Right atrium auricular region (tissue), 2 donors: Measurements from ENCODE around the gene GALNT7. TPM values are rescaled to one million over a fixed set of nuclear protein-coding genes. Genes with fewer than 3 reads are reported as not detected.

Experiments used
- DNase-seq: peaks from one replicate; pipeline ENCODE4 v3.0.0-alpha.2; 2019; ENCODE audit warnings: low spot score
- H3K27ac ChIP-seq, 2 donors: fragments of 200-600 bp; sonication (generic); 1 replicate in 1 of 2; 2 replicates in 1 of 2; pipeline ENCODE4 v1.5.1; 2016 to 2019
- H3K27me3 ChIP-seq, 2 donors: fragments of 200-600 bp; sonication (generic); one replicate each; pipeline versions ENCODE4 v1.5.1 to v1.6.0; 2017 to 2019
- H3K36me3 ChIP-seq: fragments of 200-600 bp; sonication (generic); one replicate; pipeline ENCODE4 v1.5.1; 2016
- H3K4me1 ChIP-seq, 2 donors: fragments of 200-600 bp; sonication (generic); one replicate each; pipeline versions ENCODE4 v1.5.1 to v1.6.0; 2017 to 2019
- H3K4me3 ChIP-seq, 2 donors: fragments of 200-600 bp; sonication (generic); 1 replicate in 1 of 2; 2 replicates in 1 of 2; pipeline ENCODE4 v1.5.1; 2017 to 2019; ENCODE audit warnings: mild to moderate bottlenecking in 1 of 2, moderate library complexity in 1 of 2
- H3K9me3 ChIP-seq, 2 donors: fragments of 200-600 bp; sonication (generic); one replicate each; pipeline ENCODE4 v1.5.1; 2019
- total RNA-seq, 2 donors: library from RNA; depleted of rRNA; stranded (reverse); fragments of >200 nt; gene quantifications; one replicate each; pipeline ENCODE4 v1.1.0, GENCODE V29; 2016
- TF ChIP-seq, protein P1 (sequence below), 2 donors: fragments of 200-600 bp; sonication (generic); IDR thresholded peaks; one replicate each; pipeline ENCODE4 v1.5.1; 2019; ENCODE audit warnings: antibody characterized with exemption in 2 of 2

The GALNT7 gene
- total RNA-seq, 2 donors from 2014 or later = 5.4 to 6.5 TPM

DNA sequence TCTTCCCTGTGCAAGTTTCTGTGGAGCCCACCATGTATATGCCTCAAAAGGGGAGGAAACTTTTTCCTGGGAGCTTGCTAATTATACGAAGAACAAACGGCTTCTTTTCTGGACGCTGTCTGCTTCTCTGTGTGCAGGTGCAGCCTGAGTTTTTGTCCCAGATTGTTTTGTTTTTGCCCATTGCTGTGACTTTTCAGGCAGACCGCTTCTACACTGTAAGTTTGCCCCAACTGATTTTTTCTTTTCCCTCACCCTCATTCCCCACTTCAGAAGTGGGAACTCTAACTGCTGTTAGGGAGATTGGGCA, 113.6 kb downstream of the GALNT7 start:
- DNase-seq = no peak
- Histone ChIP-seq H3K36me3 (no peaks in the 10 kb centered on the region), H3K9me3 (peaks cover 0 to 18% of the 10 kb centered on the region in 2 donors), H3K4me3 (peak overlapping the region in 1 of 2 donors; percentile 31), H3K27ac (no peak overlapping the region), H3K4me1 (peaks cover 0 to 4% of the 10 kb centered on the region in 2 donors), H3K27me3 (no peaks in the 10 kb centered on the region)
- TF ChIP-seq, protein P1, sequence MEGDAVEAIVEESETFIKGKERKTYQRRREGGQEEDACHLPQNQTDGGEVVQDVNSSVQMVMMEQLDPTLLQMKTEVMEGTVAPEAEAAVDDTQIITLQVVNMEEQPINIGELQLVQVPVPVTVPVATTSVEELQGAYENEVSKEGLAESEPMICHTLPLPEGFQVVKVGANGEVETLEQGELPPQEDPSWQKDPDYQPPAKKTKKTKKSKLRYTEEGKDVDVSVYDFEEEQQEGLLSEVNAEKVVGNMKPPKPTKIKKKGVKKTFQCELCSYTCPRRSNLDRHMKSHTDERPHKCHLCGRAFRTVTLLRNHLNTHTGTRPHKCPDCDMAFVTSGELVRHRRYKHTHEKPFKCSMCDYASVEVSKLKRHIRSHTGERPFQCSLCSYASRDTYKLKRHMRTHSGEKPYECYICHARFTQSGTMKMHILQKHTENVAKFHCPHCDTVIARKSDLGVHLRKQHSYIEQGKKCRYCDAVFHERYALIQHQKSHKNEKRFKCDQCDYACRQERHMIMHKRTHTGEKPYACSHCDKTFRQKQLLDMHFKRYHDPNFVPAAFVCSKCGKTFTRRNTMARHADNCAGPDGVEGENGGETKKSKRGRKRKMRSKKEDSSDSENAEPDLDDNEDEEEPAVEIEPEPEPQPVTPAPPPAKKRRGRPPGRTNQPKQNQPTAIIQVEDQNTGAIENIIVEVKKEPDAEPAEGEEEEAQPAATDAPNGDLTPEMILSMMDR (IDR thresholded peaks at IDR 0.05) = no peak

DNA sequence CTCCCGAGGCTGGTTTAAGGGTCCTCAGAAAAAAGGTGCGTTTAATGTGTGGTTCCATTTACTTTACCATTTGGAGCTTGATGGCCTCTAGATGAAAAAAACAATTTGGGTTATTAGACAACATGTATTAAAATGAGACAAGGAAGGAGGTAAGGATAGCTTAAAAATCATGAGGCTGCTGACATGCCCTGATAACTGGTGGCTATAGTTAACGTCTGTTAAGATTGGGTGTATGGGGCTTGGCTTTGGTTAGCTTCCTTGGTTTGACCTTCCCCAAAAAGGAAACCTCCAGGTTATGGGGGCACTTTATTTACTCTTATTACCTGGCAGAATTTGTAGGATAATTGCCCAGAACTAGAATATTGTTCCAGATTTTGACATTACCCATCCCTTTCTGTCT, 114.0 kb downstream of the GALNT7 start:
- Histone ChIP-seq H3K4me3 (no peak overlapping the region), H3K4me1 (peaks cover 0 to 4% of the 10 kb centered on the region in 2 donors), H3K27ac (no peak overlapping the region), H3K27me3 (no peaks in the 10 kb centered on the region), H3K36me3 (no peaks in the 10 kb centered on the region), H3K9me3 (peaks cover 0 to 18% of the 10 kb centered on the region in 2 donors)
- DNase-seq = no peak
- TF ChIP-seq, protein P1 (IDR thresholded peaks at IDR 0.05) = no peak

DNA sequence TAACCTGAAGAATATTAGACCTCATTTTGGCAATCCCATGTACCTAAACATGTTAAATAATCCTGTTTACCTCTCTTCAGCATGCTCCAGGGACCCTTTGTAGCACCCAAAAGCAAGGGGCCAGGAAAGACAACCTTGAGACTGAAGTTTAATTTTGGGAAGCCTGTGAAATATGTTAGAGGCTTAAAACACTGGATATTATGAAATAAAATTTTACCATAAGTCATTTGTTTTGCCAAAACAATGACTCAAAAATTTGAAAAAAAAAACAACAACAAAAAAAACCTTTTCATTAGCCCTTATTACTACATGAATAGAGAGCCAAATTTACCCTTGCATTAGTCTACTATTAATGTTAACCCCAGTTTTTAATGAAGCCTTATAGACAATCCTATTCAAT, 115.9 kb downstream of the GALNT7 start:
- TF ChIP-seq, protein P1 (IDR thresholded peaks at IDR 0.05) = no peak
- H3K36me3 ChIP-seq = no peaks in the 10 kb centered on the region
- H3K27ac ChIP-seq = no peak overlapping the region
- DNase-seq = no peak
- peaks cover 0 to 18% of the 10 kb centered on the region in 2 donors for H3K9me3 ChIP-seq
- H3K4me3 ChIP-seq = no peak overlapping the region
- no peaks in the 10 kb centered on the region for H3K27me3 ChIP-seq
- peaks cover 0 to 9% of the 10 kb centered on the region in 2 donors for H3K4me1 ChIP-seq

DNA sequence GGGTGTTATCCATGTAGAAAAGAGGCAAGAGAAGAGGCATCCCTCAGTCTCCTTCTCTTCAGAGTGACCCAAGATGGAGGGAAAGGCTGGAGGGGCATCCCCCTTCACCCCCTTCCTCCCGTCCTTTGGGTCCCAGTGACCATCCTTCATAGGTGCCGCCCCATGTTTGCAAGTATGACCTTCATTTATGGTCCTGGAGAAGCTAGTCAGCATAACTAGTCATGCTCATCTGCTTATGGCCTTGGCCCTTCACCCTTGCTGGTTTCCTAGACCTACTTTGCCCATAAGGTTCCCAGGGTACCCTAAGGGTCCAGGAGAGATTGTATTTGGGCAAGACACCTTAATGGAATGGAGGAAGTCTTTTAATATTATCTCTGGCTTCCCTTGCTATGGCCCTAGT, 118.9 kb downstream of the GALNT7 start:
- H3K27ac ChIP-seq = no peak overlapping the region
- H3K9me3 ChIP-seq = peaks cover 0 to 18% of the 10 kb centered on the region in 2 donors
- H3K36me3 ChIP-seq = no peaks in the 10 kb centered on the region
- H3K4me1 ChIP-seq = peaks cover 0 to 6% of the 10 kb centered on the region in 2 donors
- DNase-seq = no peak
- TF ChIP-seq, protein P1 (IDR thresholded peaks at IDR 0.05) = no peak
- no peaks in the 10 kb centered on the region for H3K27me3 ChIP-seq
- no peak overlapping the region for H3K4me3 ChIP-seq

DNA sequence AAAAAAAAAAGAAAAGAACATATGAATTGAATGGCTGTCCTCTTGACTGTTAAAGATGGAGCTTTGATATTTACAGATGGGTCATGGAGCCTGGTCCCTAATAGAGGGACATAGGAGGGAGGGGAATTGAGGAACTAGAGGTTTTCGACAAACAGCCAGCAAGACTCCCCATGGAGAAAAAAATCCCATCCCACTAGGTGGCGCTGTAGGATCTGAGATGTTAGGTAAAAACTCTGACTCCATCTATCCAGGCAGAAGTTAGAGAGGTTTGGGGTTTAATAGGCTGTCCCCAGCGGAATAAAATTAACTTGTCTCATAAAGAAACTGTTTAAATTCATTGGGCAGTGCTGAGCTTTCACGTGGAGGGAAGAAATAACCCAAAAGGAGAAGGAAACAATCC, 119.7 kb downstream of the GALNT7 start:
- H3K4me1 ChIP-seq = peaks cover 0 to 5% of the 10 kb centered on the region in 2 donors
- H3K27me3 ChIP-seq = no peaks in the 10 kb centered on the region
- H3K9me3 ChIP-seq = peaks cover 0 to 18% of the 10 kb centered on the region in 2 donors
- no peaks in the 10 kb centered on the region for H3K36me3 ChIP-seq
- H3K27ac ChIP-seq = no peak overlapping the region
- no peak overlapping the region for H3K4me3 ChIP-seq
- DNase-seq = peak; percentile 86
- TF ChIP-seq, protein P1 (IDR thresholded peaks at IDR 0.05) = peak; percentile 49 to 70

DNA sequence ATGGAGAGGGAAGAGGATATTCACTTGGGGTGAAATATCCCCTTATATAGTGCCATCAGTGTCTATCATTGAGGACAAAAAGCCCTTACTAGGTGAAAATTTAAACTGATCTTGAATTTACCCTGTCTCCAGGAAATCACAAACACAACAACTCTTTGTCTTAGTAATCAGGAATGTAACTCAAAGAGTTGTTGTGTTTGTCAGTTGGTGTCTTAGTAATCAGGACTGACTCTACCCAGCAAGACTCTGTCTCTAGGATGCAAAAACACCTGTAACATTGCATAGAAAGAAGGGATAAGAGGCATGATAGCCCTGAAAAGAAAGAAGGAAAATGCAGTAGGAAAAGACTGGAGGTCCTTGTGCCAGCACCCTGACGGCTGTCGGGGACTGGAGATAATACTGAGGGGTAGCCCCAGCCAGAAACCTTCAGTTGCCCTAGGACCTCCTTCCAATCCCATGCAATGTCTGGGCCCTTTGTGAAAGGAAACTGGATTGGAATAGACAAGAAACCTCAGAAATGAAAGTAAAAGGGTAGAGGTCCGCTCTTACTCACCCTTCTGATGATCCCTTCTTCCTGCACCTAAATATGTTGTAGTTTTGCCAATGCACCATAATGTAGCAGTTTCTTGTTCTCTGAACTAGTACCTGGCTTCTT, 120.2 kb downstream of the GALNT7 start:
- TF ChIP-seq, protein P1 (IDR thresholded peaks at IDR 0.05) = no peak
- H3K4me3 ChIP-seq = peak overlapping the region in 1 of 2 donors; percentile 35
- H3K27ac ChIP-seq = no peak overlapping the region

More for the DNA sequence above, 120.2 kb downstream of the GALNT7 start:
- peaks cover 0 to 5% of the 10 kb centered on the region in 2 donors for H3K4me1 ChIP-seq
- no peak for DNase-seq
- no peaks in the 10 kb centered on the region for H3K27me3 ChIP-seq
- H3K36me3 ChIP-seq = no peaks in the 10 kb centered on the region
- H3K9me3 ChIP-seq = peaks cover 0 to 15% of the 10 kb centered on the region in 2 donors
